ENCODE results near the gene FNDC3A. TPM values are rescaled to one million over a fixed set of nuclear protein-coding genes. Genes with fewer than 3 reads are reported as not detected.

Gene FNDC3A
- total and polyA plus RNA-seq, 4 donors, result 25.2 to 89.5 (median 32.1) TPM

Small RNA genes within 50 kb of the gene (small RNA-seq; reads per million reads assigned to genes)
- gene COX7CP1, result not detected
- gene RNU6-60P, result not detected
- not detected for gene RNY3P2

Other genes starting within 250 kb of the FNDC3A start
- gene MLNR, start 244.4 kb downstream of the FNDC3A start, total RNA-seq, result under 1 TPM in 1 of 2 donors, not detected in 1; 0.09 TPM
- gene MLNR, start 244.4 kb downstream of the FNDC3A start, polyA plus RNA-seq, result not detected